Measurements from ENCODE around the gene EPB41L4A. TPM values are rescaled to one million over a fixed set of nuclear protein-coding genes. Genes with fewer than 3 reads are reported as not detected.

Gene EPB41L4A
- total and polyA plus RNA-seq, 12 donors: 6.2 to 28.4 (median 17.5) TPM

DNA sequence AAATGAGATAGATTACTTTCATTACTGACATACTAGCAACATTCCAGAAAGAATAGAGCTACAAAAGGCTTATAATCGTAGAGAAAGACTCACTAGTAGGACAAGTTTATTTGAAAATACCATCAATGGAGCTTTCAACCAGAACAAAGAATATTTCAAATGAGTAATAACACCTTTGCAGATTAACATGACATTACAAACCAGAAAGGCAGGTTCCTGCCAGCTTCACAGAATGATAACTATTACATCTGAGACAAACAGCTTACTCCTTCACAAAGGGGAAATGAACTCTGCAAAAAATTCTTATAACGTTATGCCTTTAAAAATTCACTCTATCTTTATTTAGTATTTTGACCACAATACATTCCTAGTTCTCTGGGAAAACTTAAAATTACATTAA is 103.1 kb downstream of the EPB41L4A start:
- no peaks in the 10 kb centered on the region for H3K27me3 ChIP-seq
- H3K4me3 ChIP-seq: no peak overlapping the region
- H3K9me3 ChIP-seq: no peaks in the 10 kb centered on the region
- ATAC-seq: no peak
- no peaks in the 10 kb centered on the region for H3K36me3 ChIP-seq
- H3K27ac ChIP-seq: no peak overlapping the region
- TF ChIP-seq, protein P1, sequence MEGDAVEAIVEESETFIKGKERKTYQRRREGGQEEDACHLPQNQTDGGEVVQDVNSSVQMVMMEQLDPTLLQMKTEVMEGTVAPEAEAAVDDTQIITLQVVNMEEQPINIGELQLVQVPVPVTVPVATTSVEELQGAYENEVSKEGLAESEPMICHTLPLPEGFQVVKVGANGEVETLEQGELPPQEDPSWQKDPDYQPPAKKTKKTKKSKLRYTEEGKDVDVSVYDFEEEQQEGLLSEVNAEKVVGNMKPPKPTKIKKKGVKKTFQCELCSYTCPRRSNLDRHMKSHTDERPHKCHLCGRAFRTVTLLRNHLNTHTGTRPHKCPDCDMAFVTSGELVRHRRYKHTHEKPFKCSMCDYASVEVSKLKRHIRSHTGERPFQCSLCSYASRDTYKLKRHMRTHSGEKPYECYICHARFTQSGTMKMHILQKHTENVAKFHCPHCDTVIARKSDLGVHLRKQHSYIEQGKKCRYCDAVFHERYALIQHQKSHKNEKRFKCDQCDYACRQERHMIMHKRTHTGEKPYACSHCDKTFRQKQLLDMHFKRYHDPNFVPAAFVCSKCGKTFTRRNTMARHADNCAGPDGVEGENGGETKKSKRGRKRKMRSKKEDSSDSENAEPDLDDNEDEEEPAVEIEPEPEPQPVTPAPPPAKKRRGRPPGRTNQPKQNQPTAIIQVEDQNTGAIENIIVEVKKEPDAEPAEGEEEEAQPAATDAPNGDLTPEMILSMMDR (IDR thresholded peaks at IDR 0.05): no peak
- 56 to 57% methylated on average over 2 of the region's 2 CpGs for WGBS, 2 donors
- no peak for DNase-seq
- peaks cover 0 to 51% (median 15%) of the 10 kb centered on the region in 9 donors for H3K4me1 ChIP-seq
- intact Hi-C loops (cut with DNase I): no loop called here

DNA sequence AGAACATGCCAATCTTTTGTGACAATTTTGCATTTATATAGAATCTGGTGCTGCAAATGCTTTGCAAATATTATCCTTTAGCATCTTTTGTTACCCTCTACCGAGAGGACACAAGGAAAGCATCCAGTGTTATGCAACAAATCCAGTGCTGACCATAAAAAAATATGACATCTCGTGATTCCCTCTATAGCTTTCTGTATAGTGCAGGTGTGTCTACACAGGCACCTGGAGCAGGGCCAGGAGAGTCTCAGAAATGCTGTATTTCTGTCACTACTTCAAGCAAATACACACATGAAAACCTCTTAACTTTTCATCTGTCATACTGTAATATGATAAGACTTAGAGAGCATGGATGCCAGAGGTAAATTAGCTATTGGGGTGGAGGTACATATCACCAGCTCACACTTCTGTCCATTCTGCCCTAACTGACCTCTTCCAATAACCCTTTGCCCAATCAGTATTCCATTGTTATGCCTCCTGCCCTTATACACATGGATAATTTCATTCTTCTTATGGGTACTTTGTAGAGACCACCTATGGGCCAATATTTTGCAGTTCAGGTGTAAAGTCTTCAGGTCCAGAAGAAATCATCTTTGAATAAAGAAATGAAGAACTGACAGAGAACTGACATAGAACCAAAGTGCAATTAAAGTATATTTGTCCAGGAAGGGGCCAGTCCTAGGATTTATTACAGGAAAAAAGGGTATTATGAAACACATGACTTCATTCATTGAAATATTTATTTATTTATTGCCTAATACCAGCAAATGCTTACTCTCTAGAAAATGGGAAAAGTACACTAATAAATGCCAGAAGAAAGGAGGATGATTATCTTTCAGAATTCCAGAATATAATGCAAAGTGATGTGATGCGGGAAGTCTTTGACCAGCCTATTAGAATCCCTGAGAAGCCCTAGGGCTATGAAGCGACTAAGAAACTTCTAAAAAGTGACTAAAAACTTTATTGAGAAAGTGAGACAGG is 106.5 kb downstream of the EPB41L4A start:
- intact Hi-C loops (cut with DNase I): no loop called here
- Histone ChIP-seq H3K27ac (no peak overlapping the region), H3K9me3 (peaks cover 0 to 10% (median 0%) of the 10 kb centered on the region in 11 donors), H3K4me3 (no peak overlapping the region), H3K27me3 (no peaks in the 10 kb centered on the region), H3K36me3 (no peaks in the 10 kb centered on the region), H3K4me1 (peaks cover 0 to 24% (median 11%) of the 10 kb centered on the region in 9 donors)
- DNase-seq (no peak), ATAC-seq (peak in 2 of 8 donors; percentile 38 to 56)
- 96% methylated on average over 4 of the region's 4 CpGs for WGBS, 2 donors
- TF ChIP-seq, protein P1 (IDR thresholded peaks at IDR 0.05): no peak

DNA sequence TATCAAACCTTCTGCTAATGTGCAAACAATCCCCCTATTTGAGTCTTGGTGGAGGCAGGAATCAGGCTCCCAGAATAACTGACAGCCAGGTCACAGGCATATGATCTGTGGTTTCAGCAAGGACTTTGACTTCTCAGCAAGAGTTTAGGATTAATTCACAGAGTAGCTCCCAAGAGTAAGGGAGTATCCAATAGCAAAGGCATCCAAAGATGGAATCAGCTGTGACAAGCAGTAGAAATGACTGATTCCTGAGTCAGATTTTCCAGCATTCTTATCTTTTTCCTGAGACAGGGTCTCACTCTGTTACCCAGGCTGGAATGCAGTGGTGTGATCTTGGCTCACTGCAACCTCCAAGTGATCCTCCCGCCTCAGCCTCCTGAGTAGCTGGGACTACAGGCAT is 108.3 kb downstream of the EPB41L4A start:
- DNase-seq: no peak
- H3K36me3 ChIP-seq: no peaks in the 10 kb centered on the region
- H3K4me3 ChIP-seq: no peak overlapping the region
- peaks cover 0 to 10% (median 0%) of the 10 kb centered on the region in 11 donors for H3K9me3 ChIP-seq
- intact Hi-C loops (cut with DNase I): no loop called here
- no peaks in the 10 kb centered on the region for H3K27me3 ChIP-seq
- no peak overlapping the region for H3K27ac ChIP-seq
- 97 to 100% methylated on average over 1 of the region's 1 CpG for WGBS, 2 donors
- H3K4me1 ChIP-seq: peaks cover 0 to 12% (median 5%) of the 10 kb centered on the region in 9 donors
- TF ChIP-seq, protein P1 (IDR thresholded peaks at IDR 0.05): no peak
- ATAC-seq: no peak

DNA sequence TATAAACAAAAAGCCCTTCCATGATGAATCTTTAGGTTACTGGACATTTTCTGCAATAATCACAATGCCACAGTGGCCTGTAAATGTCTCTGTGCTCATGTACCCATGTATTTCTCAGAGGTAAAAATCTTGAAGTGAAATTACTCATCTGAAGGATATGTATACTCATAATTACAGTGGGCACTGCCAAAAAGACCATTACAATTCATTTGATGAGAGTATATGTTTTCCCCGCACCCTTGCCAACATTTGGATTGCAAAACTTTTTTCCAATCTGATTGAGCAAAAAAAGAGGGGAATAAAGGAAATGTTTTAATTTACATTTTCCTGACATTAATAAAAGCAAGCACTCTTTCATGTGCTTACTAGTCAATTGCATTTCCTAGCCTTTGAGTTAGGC is 110.5 kb downstream of the EPB41L4A start:
- DNase-seq: no peak
- intact Hi-C loops (cut with DNase I): no loop called here
- H3K4me1 ChIP-seq: peaks cover 0 to 27% (median 10%) of the 10 kb centered on the region in 9 donors
- no peak for ATAC-seq
- 92 to 97% methylated on average over 1 of the region's 1 CpG for WGBS, 2 donors
- peaks cover 0 to 10% (median 0%) of the 10 kb centered on the region in 11 donors for H3K9me3 ChIP-seq
- no peaks in the 10 kb centered on the region for H3K36me3 ChIP-seq
- H3K27me3 ChIP-seq: no peaks in the 10 kb centered on the region
- no peak overlapping the region for H3K4me3 ChIP-seq
- TF ChIP-seq, protein P1 (IDR thresholded peaks at IDR 0.05): no peak
- no peak overlapping the region for H3K27ac ChIP-seq

Measured in heart right ventricle (tissue), 16 donors.